H1 (cell line): ENCODE measurements around the gene CRX. TPM values are rescaled to one million over a fixed set of nuclear protein-coding genes. Genes with fewer than 3 reads are reported as not detected.

Source experiments
- CHD2 ChIP-seq: IDR thresholded peaks from 2 replicates; pipeline ENCODE4 v1.6.1; 2012; ENCODE audit warnings: low read length, improper control_type of control experiment
- EZH2 ChIP-seq: fragments of 200-600 bp; sonication (generic); IDR thresholded peaks from 2 replicates; pipeline ENCODE4 v1.7.1; 2012; ENCODE audit warnings: low read depth, mild to moderate bottlenecking, moderate library complexity, low read length, inconsistent platforms; ENCODE audit not compliant: severe bottlenecking
- MAX ChIP-seq: IDR thresholded peaks from 2 replicates; pipeline ENCODE4 v1.6.1; 2012; ENCODE audit warnings: inconsistent platforms
- SRF ChIP-seq: IDR thresholded peaks from 2 replicates; pipeline ENCODE4 v1.6.1; 2011; ENCODE audit warnings: mild to moderate bottlenecking, low read depth, low read length, moderate library complexity
- TAF1 ChIP-seq: IDR thresholded peaks from 2 replicates; pipeline ENCODE4 v1.6.1; 2011; ENCODE audit warnings: mild to moderate bottlenecking, low read depth, low read length
- TAF7 ChIP-seq: optimal IDR thresholded peaks from 2 replicates; pipeline ENCODE3; 2011; ENCODE audit warnings: low read depth, mild to moderate bottlenecking, inconsistent platforms, low read length, moderate library complexity, borderline replicate concordance
- polyA plus RNA-seq, 7 experiments: library from polyadenylated mRNA; depleted of rRNA in 3 of 7; stranded (reverse) in 5 of 7; unstranded in 2 of 7; fragments of >200 nt in 5 of 7; fragments of 200-250 nt in 2 of 7; gene quantifications; 1 replicate in 5 of 7; 2 replicates in 1 of 7; 4 replicates in 1 of 7; pipeline versions ENCODE4 v1.2.1 to v1.2.3, GENCODE V29; 2011 to 2013; ENCODE audit warnings: missing spikeins in 2 of 7, mixed read lengths in 2 of 7
- total RNA-seq: library from RNA; stranded (reverse); fragmentation: NEBNext Ultra II Directional; extraction: Animal tissue kit (Norgen Biotek cat#: 25700); gene quantifications from 2 replicates; pipeline ENCODE4 v1.2.1, GENCODE V29; 2021

The CRX gene
- total and polyA plus RNA-seq, 2 of the 8 experiments (the other 6 are each of a cell fraction or from before 2014, with no cell fraction given), result 0.08 TPM; not detected in 1

- no peak for TF ChIP-seq MAX
- TF ChIP-seq TAF1, result no peak
- no peak for TF ChIP-seq SRF
- no peak for TF ChIP-seq EZH2
- no peak for TF ChIP-seq TAF7
- no peak for TF ChIP-seq CHD2
- TF ChIP-seq, all 59 proteins: peak for 0
Observed at GRCh38 chr19:47865166-47865565, 43.4 kb downstream of the CRX start (continued).
